ENCODE data around the gene SULF2.
A peak's percentile ranks its signal among the peaks of the same experiment; 100 is the strongest.

DNA sequence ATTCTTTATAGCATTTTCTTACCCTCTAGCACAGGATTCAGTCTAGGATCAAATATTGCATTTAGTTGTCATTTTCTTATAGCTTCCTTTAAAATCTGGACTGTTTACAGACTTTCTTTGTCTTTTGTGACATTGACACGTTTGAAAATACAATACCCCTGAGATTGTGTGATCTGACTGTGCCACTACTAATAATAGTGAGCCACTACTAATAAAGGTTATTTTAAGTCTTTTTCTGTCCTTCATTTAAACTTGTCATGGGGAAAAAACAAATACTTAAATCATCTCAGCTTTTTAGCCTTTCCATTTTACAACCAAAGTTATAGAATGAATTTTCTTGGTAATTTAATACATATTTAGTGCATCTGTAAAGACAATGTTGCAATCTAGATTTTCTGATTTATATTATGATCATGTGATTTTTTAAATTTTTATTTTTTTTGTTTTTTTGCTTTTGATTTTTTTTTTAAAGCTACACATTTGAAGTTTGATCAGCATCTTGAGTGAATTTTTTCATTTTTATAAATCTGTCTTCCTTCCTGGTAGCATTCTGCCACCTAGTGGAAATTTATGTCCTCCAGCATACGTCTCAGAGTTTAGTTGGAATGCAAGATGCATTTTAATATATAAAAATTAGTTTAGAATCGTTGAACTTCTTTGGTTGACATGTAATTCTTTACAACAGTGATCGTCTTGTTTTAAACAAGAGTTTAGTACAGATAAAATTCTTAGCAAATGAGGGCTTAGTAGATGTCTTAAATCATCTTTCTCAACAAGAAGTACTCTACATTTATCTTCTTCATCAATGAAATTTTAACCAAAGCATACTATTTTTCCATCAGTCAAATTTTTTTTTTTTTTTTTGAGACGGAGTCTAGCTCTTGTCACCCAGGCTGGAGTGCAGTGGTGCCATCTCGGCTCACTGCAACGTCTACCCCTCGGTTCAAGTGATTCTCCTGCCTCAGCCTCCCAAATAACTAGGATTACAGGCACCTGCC, 164.2 kb downstream of the SULF2 start:
- TF ChIP-seq, protein P1, sequence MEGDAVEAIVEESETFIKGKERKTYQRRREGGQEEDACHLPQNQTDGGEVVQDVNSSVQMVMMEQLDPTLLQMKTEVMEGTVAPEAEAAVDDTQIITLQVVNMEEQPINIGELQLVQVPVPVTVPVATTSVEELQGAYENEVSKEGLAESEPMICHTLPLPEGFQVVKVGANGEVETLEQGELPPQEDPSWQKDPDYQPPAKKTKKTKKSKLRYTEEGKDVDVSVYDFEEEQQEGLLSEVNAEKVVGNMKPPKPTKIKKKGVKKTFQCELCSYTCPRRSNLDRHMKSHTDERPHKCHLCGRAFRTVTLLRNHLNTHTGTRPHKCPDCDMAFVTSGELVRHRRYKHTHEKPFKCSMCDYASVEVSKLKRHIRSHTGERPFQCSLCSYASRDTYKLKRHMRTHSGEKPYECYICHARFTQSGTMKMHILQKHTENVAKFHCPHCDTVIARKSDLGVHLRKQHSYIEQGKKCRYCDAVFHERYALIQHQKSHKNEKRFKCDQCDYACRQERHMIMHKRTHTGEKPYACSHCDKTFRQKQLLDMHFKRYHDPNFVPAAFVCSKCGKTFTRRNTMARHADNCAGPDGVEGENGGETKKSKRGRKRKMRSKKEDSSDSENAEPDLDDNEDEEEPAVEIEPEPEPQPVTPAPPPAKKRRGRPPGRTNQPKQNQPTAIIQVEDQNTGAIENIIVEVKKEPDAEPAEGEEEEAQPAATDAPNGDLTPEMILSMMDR (IDR thresholded peaks at IDR 0.05) = peak; percentile 74 to 84 (median 76)
- no peak for TF ChIP-seq POLR2A (IDR thresholded peaks at IDR 0.05)
- TF ChIP-seq POLR2AphosphoS5 (IDR thresholded peaks at IDR 0.05) = no peak
